Sigmoid colon (tissue), 7 donors: ENCODE results near the gene KRTAP19-8. TPM values are rescaled to one million over a fixed set of nuclear protein-coding genes. Genes with fewer than 3 reads are reported as not detected.

ENCODE experiments used
- DNase-seq: peaks from one replicate; pipeline ENCODE4 v3.0.0-alpha.2; 2019
- H3K27ac ChIP-seq, 4 donors: fragments of 200-600 bp; sonication (generic); one replicate each; pipeline ENCODE4 v1.5.1; 2016 to 2019; ENCODE audit warnings: mild to moderate bottlenecking in 1 of 4
- H3K27me3 ChIP-seq, 3 donors: fragments of 200-600 bp; sonication (generic); one replicate each; pipeline ENCODE4 v1.5.1; 2019; ENCODE audit warnings: mild to moderate bottlenecking in 1 of 3
- H3K36me3 ChIP-seq, 4 donors: fragments of 200-600 bp; sonication (generic); one replicate each; pipeline ENCODE4 v1.5.1; 2016 to 2019
- H3K4me1 ChIP-seq, 4 donors: fragments of 200-600 bp; sonication (generic); one replicate each; pipeline ENCODE4 v1.5.1; 2017 to 2019
- H3K4me3 ChIP-seq, 4 donors: fragments of 200-600 bp; sonication (generic); one replicate each; pipeline ENCODE4 v1.5.1; 2017 to 2019; ENCODE audit warnings: mild to moderate bottlenecking in 2 of 4, moderate library complexity in 1 of 4
- H3K9me3 ChIP-seq, 4 donors: fragments of 200-600 bp in 3 of 4; sonication (generic) in 3 of 4; one replicate each; pipeline versions ENCODE4 v1.5.1 to v1.6.1; 2013 to 2019
- CTCF ChIP-seq, 4 experiments: fragments of 450-650 bp in 3 of 4; fragments of 200-600 bp in 1 of 4; IDR thresholded peaks; one replicate each; pipeline ENCODE4 v1.5.1; 2016 to 2019; ENCODE audit warnings: antibody characterized with exemption in 4 of 4, mild to moderate bottlenecking in 3 of 4, moderate library complexity in 2 of 4
- EP300 ChIP-seq, 4 donors: sonication (generic); formaldehyde crosslinking; IDR thresholded peaks; one replicate each; pipeline ENCODE4 v1.6.1; 2017; ENCODE audit warnings: antibody characterized with exemption in 4 of 4
- POLR2A ChIP-seq, 2 donors: fragments of 450-650 bp; IDR thresholded peaks; one replicate each; pipeline ENCODE4 v1.6.1; 2016; ENCODE audit warnings: antibody characterized with exemption in 2 of 2, mild to moderate bottlenecking in 2 of 2, moderate library complexity in 2 of 2
- POLR2AphosphoS5 ChIP-seq, 4 donors: sonication (generic); formaldehyde crosslinking; IDR thresholded peaks; one replicate each; pipeline ENCODE4 v1.6.1; 2017; ENCODE audit warnings: antibody characterized with exemption in 4 of 4
- WGBS, 2 donors: extraction: QIAGEN DNeasy Blood & Tissue Kit; methylation state at CpG; one replicate each; pipeline ENCODE4 v1.1.7; 2013; 5-methylcytosine and 5-hydroxymethylcytosine counted together
- intact Hi-C: fragments of 100-400 bp; cut with DNase I; formaldehyde crosslinking; loops from one replicate; pipeline ENCODE4 v1.15.1; 2023
- polyA plus RNA-seq, 3 donors: library from polyadenylated mRNA; stranded (reverse); fragments of 200-250 nt; gene quantifications; one replicate each; pipeline ENCODE4 v1.2.3, GENCODE V29; 2013
- total RNA-seq, 4 donors: library from RNA; depleted of rRNA; stranded (reverse); fragments of >200 nt; gene quantifications; one replicate each; pipeline ENCODE4 v1.1.0, GENCODE V29; 2016
- donor health status: healthy with polysubstance abuse.
- donor health status: Bipolar disorder and iron deficiency.
- donor health status: healthy.

Gene KRTAP19-8
- total and polyA plus RNA-seq, 7 donors: not detected

- H3K4me1 ChIP-seq: no peaks in the 10 kb centered on the region
- H3K27me3 ChIP-seq: no peaks in the 10 kb centered on the region
- H3K9me3 ChIP-seq: no peaks in the 10 kb centered on the region
- no peak overlapping the region for H3K4me3 ChIP-seq
- H3K36me3 ChIP-seq: no peaks in the 10 kb centered on the region
- intact Hi-C loops: no loop called here
- 74 to 90% methylated on average over 4 of the region's 4 CpGs for WGBS, 2 donors
- no peak for DNase-seq
- no peak overlapping the region for H3K27ac ChIP-seq
- TF ChIP-seq POLR2AphosphoS5 (IDR thresholded peaks at IDR 0.05) (no peak), EP300 (IDR thresholded peaks at IDR 0.05) (no peak), POLR2A (IDR thresholded peaks at IDR 0.05) (no peak), CTCF (IDR thresholded peaks at IDR 0.05) (no peak)
These were observed 39.9 kb upstream of the KRTAP19-8 start for GRCh38 chr21:31078216-31078615.

- intact Hi-C loops: no loop called here
- Histone ChIP-seq H3K27me3 (no peaks in the 10 kb centered on the region), H3K9me3 (no peaks in the 10 kb centered on the region), H3K27ac (no peak overlapping the region), H3K36me3 (no peaks in the 10 kb centered on the region), H3K4me3 (no peak overlapping the region), H3K4me1 (no peaks in the 10 kb centered on the region)
- DNase-seq: no peak
- WGBS, 2 donors: 90 to 96% methylated on average over 6 of the region's 6 CpGs
- no peak for TF ChIP-seq EP300 (IDR thresholded peaks at IDR 0.05)
- TF ChIP-seq CTCF (IDR thresholded peaks at IDR 0.05): no peak
These were observed 37.6 kb upstream of the KRTAP19-8 start for GRCh38 chr21:31075848-31076247.

GRCh38 chr21:31072533-31072932, 34.3 kb upstream of the KRTAP19-8 start:
- Histone ChIP-seq H3K36me3 (no peaks in the 10 kb centered on the region), H3K27me3 (no peaks in the 10 kb centered on the region), H3K4me1 (no peaks in the 10 kb centered on the region), H3K9me3 (no peaks in the 10 kb centered on the region), H3K4me3 (no peak overlapping the region), H3K27ac (no peak overlapping the region)
- intact Hi-C loops: no loop called here
- no peak for DNase-seq
- WGBS, 2 donors: 47 to 65% methylated on average over 4 of the region's 4 CpGs
- TF ChIP-seq POLR2AphosphoS5 (IDR thresholded peaks at IDR 0.05): no peak
- TF ChIP-seq EP300 (IDR thresholded peaks at IDR 0.05): no peak
- no peak for TF ChIP-seq CTCF (IDR thresholded peaks at IDR 0.05)

- Histone ChIP-seq H3K9me3 (no peaks in the 10 kb centered on the region), H3K4me3 (no peak overlapping the region), H3K27ac (no peak overlapping the region), H3K27me3 (no peaks in the 10 kb centered on the region), H3K4me1 (no peaks in the 10 kb centered on the region), H3K36me3 (no peaks in the 10 kb centered on the region)
- DNase-seq: no peak
- TF ChIP-seq EP300 (IDR thresholded peaks at IDR 0.05) (no peak), POLR2AphosphoS5 (IDR thresholded peaks at IDR 0.05) (no peak), POLR2A (IDR thresholded peaks at IDR 0.05) (no peak), CTCF (IDR thresholded peaks at IDR 0.05) (no peak)
- intact Hi-C loops: no loop called here
- WGBS, 2 donors: 74% methylated on average over 3 of the region's 3 CpGs
These were observed 26.5 kb upstream of the KRTAP19-8 start for GRCh38 chr21:31064803-31065202.

- H3K4me1 ChIP-seq: no peaks in the 10 kb centered on the region
- TF ChIP-seq CTCF (IDR thresholded peaks at IDR 0.05) (no peak), EP300 (IDR thresholded peaks at IDR 0.05) (no peak), POLR2AphosphoS5 (IDR thresholded peaks at IDR 0.05) (no peak), POLR2A (IDR thresholded peaks at IDR 0.05) (no peak)
- H3K9me3 ChIP-seq: peaks cover 0 to 2% (median 0%) of the 10 kb centered on the region in 4 donors
- intact Hi-C loops: no loop called here
- DNase-seq: no peak
- H3K4me3 ChIP-seq: no peak overlapping the region
- no peaks in the 10 kb centered on the region for H3K27me3 ChIP-seq
- no peaks in the 10 kb centered on the region for H3K36me3 ChIP-seq
- WGBS, 2 donors: 83 to 88% methylated on average over 5 of the region's 5 CpGs
- no peak overlapping the region for H3K27ac ChIP-seq
These were observed 14.3 kb upstream of the KRTAP19-8 start for GRCh38 chr21:31052489-31053142.
